ENCODE results near the gene DCXR.

The DCXR gene

GRCh38 chr17:82070611-82071010 is 33.1 kb upstream of the DCXR start:
- no peak for DNase-seq

DNA sequence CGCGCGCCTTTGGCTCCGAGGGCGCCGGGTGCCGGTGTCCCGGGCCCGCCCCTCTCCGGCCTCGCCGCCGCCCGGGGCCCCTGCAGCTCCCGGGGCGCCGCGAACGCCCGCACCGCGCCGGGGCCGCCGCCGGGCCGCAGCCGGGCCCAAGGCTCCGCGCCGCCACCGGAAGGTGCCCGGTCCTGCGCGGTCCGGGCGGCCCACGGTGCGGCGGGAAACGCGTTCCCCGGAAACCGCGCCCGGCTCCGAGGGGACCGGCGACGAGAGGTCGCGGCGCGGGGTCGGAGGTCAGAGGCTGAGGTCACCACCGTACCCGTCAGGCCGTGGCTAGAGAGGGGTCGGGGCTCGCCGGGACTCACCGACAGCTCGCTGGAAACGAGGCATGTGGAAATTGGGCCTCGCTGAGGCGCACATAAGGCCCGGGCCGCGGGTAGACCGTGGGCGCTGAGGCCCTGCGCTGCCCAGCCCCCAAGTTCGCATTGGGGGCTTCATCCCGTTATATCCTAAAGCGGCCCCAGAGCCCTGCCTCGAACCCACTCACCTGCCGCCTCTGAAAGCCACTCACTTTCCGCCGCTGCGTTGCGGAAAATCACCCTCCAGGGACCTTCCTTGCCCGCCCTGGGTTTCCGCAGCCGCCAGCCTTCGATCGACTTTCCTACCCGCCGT is 28.3 kb upstream of the DCXR start, which contains the start of gene DUS1L:
Gene DUS1L (minus strand): TSS at position 167 of the 666 bp plus-strand sequence. CDS start 745 bp downstream, outside the sequence.
- no peak for DNase-seq

GRCh38 chr17:82065193-82065637 is 27.7 kb upstream of the DCXR start:
- no peak for DNase-seq

GRCh38 chr17:82064433-82065192 is 27.1 kb upstream of the DCXR start:
- no peak for DNase-seq

GRCh38 chr17:82063424-82064415 is 26.2 kb upstream of the DCXR start:
- no peak for DNase-seq

DNA sequence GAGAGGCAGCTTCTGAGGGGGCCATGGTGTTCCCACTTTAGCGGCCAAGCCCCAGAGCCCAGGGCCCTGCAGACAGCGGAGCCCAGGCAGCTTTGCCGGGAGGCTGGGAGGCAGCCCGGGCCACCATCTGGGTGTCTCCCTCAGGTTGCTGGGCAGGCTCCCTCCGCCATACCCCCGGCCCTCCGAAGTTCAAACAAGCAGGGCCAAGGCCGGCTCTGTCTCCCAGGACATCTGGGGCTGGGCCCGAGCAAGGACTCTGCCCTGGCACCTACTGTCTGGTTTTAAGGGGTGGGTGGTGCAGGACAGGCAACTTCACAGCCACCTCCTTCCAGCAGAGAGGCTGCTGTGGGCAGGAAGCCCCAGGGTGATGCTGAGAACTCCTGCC is 25.5 kb upstream of the DCXR start:
- no peak for DNase-seq

DNA sequence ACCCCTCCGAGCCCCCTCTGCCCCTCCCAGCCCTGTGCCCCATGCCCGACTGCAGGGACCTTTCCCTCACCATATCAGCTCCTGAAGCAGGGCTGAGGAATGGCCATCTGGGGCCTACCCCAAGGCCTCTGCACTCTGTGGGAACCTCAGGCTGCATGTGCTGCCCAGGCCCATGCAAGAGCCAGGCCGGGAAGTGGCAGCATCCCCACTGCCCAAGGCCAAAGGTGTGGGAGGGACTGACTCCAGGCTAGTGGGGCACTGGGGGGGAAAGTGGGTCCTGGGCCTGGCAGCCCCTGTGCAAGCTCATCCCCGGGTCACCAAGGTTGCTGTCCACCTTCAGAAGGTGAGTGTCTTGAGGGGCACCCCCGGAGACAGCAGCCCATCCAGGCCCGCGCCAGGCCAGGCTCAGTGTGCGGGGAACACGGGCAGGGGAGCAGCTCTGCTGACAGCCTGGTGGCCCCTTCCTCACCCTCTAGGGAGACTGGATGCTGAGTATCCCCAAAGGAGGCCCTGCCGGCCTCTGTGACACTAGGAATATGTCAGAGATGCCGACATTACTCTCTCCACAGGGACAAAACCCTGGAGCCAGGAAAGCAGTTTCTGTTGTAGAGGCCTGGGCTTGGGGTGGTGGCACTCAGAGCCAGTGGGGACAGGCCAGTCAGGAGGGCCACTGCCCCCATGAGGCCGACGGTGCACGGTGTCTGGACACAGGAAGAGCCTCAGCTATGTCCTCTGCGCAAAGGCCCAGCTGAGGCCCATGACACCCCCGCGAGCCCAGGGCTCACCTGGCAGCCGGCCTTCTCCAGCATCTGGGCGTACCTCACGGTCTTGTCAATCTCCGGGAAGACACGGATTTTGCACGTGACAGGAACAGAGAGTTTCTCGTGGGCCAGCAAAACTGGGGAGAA is 24.8 kb upstream of the DCXR start:
- no peak for DNase-seq

- no peak for DNase-seq
Observed at GRCh38 chr17:82061047-82061925, 23.8 kb upstream of the DCXR start.

GRCh38 chr17:82060614-82061013 is 23.1 kb upstream of the DCXR start:
- DNase-seq: no peak

- no peak for DNase-seq
Observed at GRCh38 chr17:82060001-82060380, 22.5 kb upstream of the DCXR start.

GRCh38 chr17:82059272-82060000 is 21.9 kb upstream of the DCXR start:
- no peak for DNase-seq

GRCh38 chr17:82058855-82059249 is 21.4 kb upstream of the DCXR start:
- DNase-seq: no peak

GRCh38 chr17:82058230-82058854 is 20.8 kb upstream of the DCXR start:
- DNase-seq: no peak

- no peak for DNase-seq
Observed at GRCh38 chr17:82056729-82057621, 19.5 kb upstream of the DCXR start.

DNA sequence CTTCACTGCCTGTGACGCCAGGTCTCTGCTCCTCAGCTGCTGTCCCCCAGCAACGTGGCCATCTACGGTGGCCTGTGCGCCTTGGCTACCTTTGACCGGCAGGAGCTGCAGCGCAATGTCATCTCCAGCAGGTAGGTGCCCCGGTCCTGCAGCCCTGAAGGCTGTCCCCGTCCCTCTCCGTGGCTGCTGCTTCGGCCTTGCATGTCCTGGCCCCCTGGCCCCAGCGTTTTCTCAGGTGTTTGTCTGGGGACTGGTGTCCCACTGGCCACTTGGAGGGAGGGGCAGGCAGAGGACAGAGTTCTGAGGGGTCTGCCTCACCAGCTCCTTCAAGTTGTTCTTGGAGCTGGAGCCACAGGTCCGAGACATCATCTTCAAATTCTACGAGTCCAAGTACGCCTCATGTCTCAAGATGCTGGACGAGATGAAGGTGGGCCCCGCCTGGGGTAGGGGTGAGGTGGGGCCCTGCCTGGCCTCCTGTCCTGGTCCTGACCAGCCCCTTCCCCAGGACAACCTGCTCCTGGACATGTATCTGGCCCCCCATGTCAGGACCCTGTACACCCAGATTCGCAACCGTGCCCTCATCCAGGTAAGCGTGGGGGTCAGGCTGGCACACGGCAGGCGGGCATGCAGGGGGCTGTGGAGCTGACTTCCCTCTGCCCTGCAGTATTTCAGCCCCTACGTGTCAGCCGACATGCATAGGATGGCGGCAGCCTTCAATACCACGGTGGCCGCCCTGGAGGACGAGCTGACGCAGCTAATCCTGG is 18.6 kb upstream of the DCXR start:
- DNase-seq: no peak

DNA sequence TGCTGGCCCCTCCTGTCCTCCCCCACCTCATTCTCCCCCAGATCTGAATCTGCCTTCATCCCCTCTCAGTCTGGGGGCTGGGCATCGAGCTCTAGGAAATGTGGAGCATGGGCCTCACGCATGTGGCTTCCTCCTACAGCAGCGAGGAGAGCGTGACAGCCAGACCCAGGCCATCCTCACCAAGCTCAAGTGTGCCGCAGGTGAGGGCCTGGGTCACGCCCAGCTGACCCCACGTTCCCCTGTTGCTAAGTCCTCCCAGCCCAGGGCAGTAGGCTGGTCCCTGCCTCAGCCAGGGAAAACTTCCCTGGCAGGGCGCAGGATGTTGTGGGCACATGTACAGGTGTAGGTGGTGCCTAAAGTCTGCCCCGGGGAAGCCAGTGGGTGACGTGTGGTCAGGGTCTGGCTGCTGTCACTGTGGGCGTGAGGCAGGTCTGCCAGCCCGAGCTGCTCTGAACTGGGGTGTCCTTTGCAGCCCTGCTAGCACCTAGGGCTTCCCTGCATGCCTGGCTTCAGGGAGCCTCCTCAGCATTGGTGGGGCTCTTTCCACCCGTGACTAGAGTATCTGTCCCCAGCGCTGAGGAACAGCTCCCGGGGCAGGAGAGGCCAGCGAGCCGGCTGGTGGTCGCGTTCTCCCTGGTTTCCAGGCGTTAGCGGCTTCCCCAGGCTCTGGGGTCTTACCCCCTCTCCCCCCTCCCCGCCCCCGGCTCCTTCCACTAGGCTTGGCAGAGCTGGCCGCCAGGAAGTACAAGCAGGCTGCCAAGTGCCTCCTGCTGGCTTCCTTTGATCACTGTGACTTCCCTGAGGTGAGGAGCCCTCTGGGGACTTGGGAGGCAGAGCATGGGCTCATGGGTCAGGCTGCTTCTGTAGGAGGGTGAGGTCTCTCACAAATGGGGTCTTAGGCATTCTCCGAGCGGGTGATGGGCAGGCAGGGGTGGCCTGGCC is 17.8 kb upstream of the DCXR start:
- no peak for DNase-seq

Measured in NCI-H187 treated with DMSO at 0.1 percent for 48 hours (cell line).